ENCODE results near the gene PPP3CA. TPM values are rescaled to one million over a fixed set of nuclear protein-coding genes. Genes with fewer than 3 reads are reported as not detected.

PPP3CA gene
- total RNA-seq, 1 experiment from 2014 or later, result 40.2 TPM

DNA sequence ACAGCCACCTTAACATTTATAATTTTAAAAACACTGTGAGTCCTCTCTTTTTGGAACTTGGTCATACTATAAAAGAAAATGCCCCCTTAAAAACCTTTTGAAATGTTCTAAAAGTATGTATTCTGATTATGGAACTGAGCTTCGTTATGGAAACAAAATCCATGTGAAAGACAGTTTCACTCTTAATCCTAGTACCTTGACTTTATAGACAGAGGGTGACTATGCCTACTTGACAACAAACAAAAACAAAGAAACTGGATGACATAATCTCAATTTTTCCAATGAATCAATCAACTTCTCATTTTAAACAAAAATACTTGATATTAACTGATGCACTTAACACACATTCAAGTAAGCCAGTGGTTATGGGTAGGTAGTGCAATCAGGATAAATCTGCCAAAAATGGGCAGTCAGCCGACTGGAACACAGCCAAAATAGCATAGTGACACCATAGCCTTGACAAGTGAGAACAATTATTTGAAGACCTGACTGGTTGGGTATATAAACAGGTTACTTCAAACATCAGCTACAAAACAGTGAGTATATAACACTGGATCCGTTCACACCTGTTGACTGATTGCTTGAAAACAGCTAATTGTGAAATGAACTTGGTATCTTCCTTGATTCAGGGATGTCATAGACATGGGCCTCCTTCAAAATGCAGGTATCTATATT, 265.5 kb downstream of the PPP3CA start:
- DNase-seq, result no peak
- ChIA-PET POLR2A (ENCODE audit: unreplicated experiment) (no interaction called here), CTCF (no interaction called here)
- TF ChIP-seq, protein P1, sequence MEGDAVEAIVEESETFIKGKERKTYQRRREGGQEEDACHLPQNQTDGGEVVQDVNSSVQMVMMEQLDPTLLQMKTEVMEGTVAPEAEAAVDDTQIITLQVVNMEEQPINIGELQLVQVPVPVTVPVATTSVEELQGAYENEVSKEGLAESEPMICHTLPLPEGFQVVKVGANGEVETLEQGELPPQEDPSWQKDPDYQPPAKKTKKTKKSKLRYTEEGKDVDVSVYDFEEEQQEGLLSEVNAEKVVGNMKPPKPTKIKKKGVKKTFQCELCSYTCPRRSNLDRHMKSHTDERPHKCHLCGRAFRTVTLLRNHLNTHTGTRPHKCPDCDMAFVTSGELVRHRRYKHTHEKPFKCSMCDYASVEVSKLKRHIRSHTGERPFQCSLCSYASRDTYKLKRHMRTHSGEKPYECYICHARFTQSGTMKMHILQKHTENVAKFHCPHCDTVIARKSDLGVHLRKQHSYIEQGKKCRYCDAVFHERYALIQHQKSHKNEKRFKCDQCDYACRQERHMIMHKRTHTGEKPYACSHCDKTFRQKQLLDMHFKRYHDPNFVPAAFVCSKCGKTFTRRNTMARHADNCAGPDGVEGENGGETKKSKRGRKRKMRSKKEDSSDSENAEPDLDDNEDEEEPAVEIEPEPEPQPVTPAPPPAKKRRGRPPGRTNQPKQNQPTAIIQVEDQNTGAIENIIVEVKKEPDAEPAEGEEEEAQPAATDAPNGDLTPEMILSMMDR (conservative IDR thresholded peaks at IDR 0.05), result no peak
- no peak for TF ChIP-seq EZH2 (IDR thresholded peaks at IDR 0.05; ENCODE audit: low read depth)
- Histone ChIP-seq H3F3A (ENCODE audit: insufficient read depth, low read depth) (no peaks in the 10 kb centered on the region), H4K20me1 (ENCODE audit: insufficient read depth) (no peaks in the 10 kb centered on the region), H3K36me3 (ENCODE audit: low read depth) (no peaks in the 10 kb centered on the region), H3K4me2 (no peak overlapping the region), H3K27me3 (ENCODE audit: insufficient read depth, low read depth) (no peaks in the 10 kb centered on the region), H3K27ac (no peak overlapping the region), H3K9me3 (ENCODE audit: insufficient read depth, low read depth) (no peaks in the 10 kb centered on the region), H3K9me2 (ENCODE audit: insufficient read depth) (no peaks in the 10 kb centered on the region), H3K4me3 (no peak overlapping the region), H3K4me1 (replicated peaks; ENCODE audit: insufficient read depth) (no peaks in the 10 kb centered on the region), H3K79me2 (ENCODE audit: low read depth) (no peaks in the 10 kb centered on the region), H2AFZ (no peak overlapping the region)
- intact Hi-C loops (cut with micrococcal nuclease; ENCODE audit: unreplicated experiment), result no loop called here
- BruUV-seq (replicated peaks), result no TSS peak

DNA sequence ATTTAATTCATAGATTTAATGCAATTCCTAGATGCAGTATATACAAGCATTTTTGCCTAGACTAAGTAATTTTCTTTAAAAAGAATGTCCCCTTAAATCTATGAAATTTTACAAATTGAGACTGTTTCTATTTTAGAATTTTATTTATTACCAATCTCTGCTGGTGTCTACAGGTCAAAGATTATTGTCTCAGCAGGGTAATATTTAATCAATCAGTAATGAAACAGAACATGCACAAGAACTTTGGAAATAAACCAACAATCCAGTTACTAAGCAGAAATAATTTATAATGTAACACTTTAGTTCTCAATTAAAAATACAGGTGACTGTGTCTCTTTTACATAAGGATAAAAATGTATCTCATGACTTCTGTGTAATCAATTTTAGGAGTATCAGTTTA, 266.2 kb downstream of the PPP3CA start:
- POLR2A ChIA-PET (ENCODE audit: unreplicated experiment), result no interaction called here
- H3K9me2 ChIP-seq (ENCODE audit: insufficient read depth), result no peaks in the 10 kb centered on the region
- H3F3A ChIP-seq (ENCODE audit: insufficient read depth, low read depth), result no peaks in the 10 kb centered on the region
- BruUV-seq (replicated peaks), result no TSS peak
- CTCF ChIA-PET, result no interaction called here
- no peak overlapping the region for H3K27ac ChIP-seq
- H4K20me1 ChIP-seq (ENCODE audit: insufficient read depth), result no peaks in the 10 kb centered on the region
- H3K4me2 ChIP-seq, result no peak overlapping the region
- no peak for DNase-seq
- no peaks in the 10 kb centered on the region for H3K36me3 ChIP-seq (ENCODE audit: low read depth)
- no peak overlapping the region for H2AFZ ChIP-seq
- H3K27me3 ChIP-seq (ENCODE audit: insufficient read depth, low read depth), result no peaks in the 10 kb centered on the region
- no peaks in the 10 kb centered on the region for H3K9me3 ChIP-seq (ENCODE audit: insufficient read depth, low read depth)
- intact Hi-C loops (cut with micrococcal nuclease; ENCODE audit: unreplicated experiment), result no loop called here
- no peak overlapping the region for H3K4me3 ChIP-seq
- TF ChIP-seq, protein P1 (conservative IDR thresholded peaks at IDR 0.05), result no peak
- TF ChIP-seq EZH2 (IDR thresholded peaks at IDR 0.05; ENCODE audit: low read depth), result no peak
- no peaks in the 10 kb centered on the region for H3K4me1 ChIP-seq (replicated peaks; ENCODE audit: insufficient read depth)
- no peaks in the 10 kb centered on the region for H3K79me2 ChIP-seq (ENCODE audit: low read depth)

DNA sequence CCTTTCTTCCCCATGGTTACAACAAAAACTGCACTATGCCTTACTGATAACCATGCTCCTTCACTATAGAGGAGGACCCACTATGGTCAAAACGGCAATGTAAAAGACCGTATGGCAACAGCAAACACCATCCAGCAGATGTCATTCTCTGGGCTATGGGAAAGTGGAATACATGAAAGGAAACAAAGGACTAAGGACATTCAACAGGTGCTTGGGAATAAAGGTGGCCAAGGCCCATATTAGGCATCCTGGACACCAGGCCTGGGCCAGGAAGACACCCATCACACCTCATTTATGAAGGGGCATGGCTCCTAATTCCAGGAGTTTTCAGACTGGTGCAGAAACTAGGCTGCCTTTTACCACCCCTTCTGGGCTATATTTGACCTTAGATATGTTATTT, 268.4 kb downstream of the PPP3CA start:
- Histone ChIP-seq H3K9me3 (ENCODE audit: insufficient read depth, low read depth) (no peaks in the 10 kb centered on the region), H4K20me1 (ENCODE audit: insufficient read depth) (no peaks in the 10 kb centered on the region), H3K4me3 (no peak overlapping the region), H3K27ac (no peak overlapping the region), H3K79me2 (ENCODE audit: low read depth) (no peaks in the 10 kb centered on the region), H3F3A (ENCODE audit: insufficient read depth, low read depth) (no peaks in the 10 kb centered on the region), H3K27me3 (ENCODE audit: insufficient read depth, low read depth) (no peaks in the 10 kb centered on the region), H3K36me3 (ENCODE audit: low read depth) (no peaks in the 10 kb centered on the region), H3K4me1 (replicated peaks; ENCODE audit: insufficient read depth) (no peaks in the 10 kb centered on the region), H3K4me2 (no peak overlapping the region), H2AFZ (no peak overlapping the region), H3K9me2 (ENCODE audit: insufficient read depth) (no peaks in the 10 kb centered on the region)
- ChIA-PET POLR2A (ENCODE audit: unreplicated experiment) (no interaction called here), CTCF (no interaction called here)
- BruUV-seq (replicated peaks), result no TSS peak
- no peak for TF ChIP-seq EZH2 (IDR thresholded peaks at IDR 0.05; ENCODE audit: low read depth)
- TF ChIP-seq, protein P1 (conservative IDR thresholded peaks at IDR 0.05), result no peak
- intact Hi-C loops (cut with micrococcal nuclease; ENCODE audit: unreplicated experiment), result no loop called here
- no peak for DNase-seq
